ENCODE measurements around the gene SRPK2.
A peak's percentile ranks its signal among the peaks of the same experiment; 100 is the strongest.
"Not testable (repeated sequence)": the region's sequence is repeated elsewhere in the genome, so short reads cannot be mapped to it uniquely, and the experiment has no call there.

The SRPK2 gene

DNA sequence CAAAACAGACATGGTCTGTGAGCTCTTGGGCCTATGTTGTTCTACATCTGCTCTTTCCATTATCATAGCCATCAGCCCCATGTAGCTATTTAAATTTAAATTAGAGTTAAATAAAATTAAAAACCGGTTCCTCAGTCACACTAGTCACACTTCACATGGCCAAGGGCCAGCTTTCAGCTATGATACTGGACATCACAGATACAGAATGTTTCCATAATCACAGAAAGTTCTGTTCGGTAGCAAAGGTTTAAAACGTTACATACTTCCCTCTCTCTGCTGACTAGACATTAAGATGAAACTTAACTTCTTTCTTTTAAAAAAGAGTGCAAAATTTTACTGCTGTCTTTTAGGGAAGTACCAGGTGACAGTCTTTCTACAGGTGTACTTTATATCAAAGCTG lies 43.0 kb downstream of the SRPK2 start:
- TF ChIP-seq CTCF (conservative IDR thresholded peaks at IDR 0.05; ENCODE audit: low read depth, low read length), result no peak
- no peak overlapping the region for H3K4me3 ChIP-seq (ENCODE audit: low read depth, low read length)
- no peak for DNase-seq (ENCODE audit: low read depth)

DNA sequence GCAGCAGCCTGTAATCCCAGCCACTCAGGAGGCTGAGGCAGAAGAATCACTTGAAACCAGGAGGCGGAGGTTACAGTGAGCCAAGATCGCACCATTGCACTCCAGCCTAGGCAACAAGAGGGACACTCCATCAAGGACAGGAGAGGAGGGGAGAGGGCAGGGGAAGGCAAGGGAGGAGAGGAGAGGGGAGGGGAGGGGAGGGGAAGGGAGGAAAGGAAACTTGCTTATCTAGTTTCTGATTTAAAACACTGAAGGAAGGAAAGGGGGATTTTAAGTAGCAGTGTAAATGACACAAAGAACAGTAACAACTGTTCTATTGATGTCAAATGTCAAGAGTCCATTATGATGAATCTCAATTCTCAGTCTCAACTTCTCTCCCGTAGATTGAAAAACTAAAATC lies 43.7 kb downstream of the SRPK2 start:
- DNase-seq (ENCODE audit: low read depth), result no peak
- H3K4me3 ChIP-seq (ENCODE audit: low read depth, low read length), result no peak overlapping the region
- no peak for TF ChIP-seq CTCF (conservative IDR thresholded peaks at IDR 0.05; ENCODE audit: low read depth, low read length)

- TF ChIP-seq CTCF (conservative IDR thresholded peaks at IDR 0.05; ENCODE audit: low read depth, low read length), result no peak
- no peak overlapping the region for H3K4me3 ChIP-seq (ENCODE audit: low read depth, low read length)
- DNase-seq (ENCODE audit: low read depth), result no peak
Observed at GRCh38 chr7:105339404-105340323, 49.1 kb downstream of the SRPK2 start.

DNA sequence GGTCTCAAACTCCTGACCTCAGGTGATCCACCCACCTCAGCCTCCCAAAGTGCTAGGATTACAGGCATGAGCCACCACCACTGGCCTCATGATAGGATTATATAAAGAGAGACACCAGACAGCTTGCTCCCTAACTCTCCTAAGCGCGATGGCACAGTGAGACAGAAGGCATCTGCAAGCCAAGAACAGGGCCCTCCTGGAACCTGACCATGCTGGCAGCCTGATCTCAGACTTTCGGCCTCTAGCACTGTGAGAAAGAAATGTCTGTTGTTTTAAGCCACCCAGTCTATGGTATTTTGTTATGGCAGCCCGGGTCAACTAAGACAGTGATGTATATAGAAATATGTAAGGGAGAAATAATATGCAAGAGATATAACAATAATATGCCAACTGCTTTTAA lies 51.2 kb downstream of the SRPK2 start:
- TF ChIP-seq CTCF (conservative IDR thresholded peaks at IDR 0.05; ENCODE audit: low read depth, low read length), result no peak
- DNase-seq (ENCODE audit: low read depth), result no peak
- H3K4me3 ChIP-seq (ENCODE audit: low read depth, low read length), result no peak overlapping the region

- TF ChIP-seq CTCF (conservative IDR thresholded peaks at IDR 0.05; ENCODE audit: low read depth, low read length), result peak; percentile 42
- H3K4me3 ChIP-seq (ENCODE audit: low read depth, low read length), result no peak overlapping the region
- peak; percentile 36 for DNase-seq (ENCODE audit: low read depth)
Observed at GRCh38 chr7:105336009-105336408, 52.7 kb downstream of the SRPK2 start.

GRCh38 chr7:105332661-105333060 lies 56.1 kb downstream of the SRPK2 start:
- H3K4me3 ChIP-seq (ENCODE audit: low read depth, low read length), result not testable (repeated sequence)
- DNase-seq (ENCODE audit: low read depth), result peak; percentile 23

GRCh38 chr7:105330526-105330925 lies 58.2 kb downstream of the SRPK2 start:
- TF ChIP-seq CTCF (conservative IDR thresholded peaks at IDR 0.05; ENCODE audit: low read depth, low read length), result no peak
- no peak overlapping the region for H3K4me3 ChIP-seq (ENCODE audit: low read depth, low read length)
- DNase-seq (ENCODE audit: low read depth), result no peak

Measured in choroid plexus epithelial cell (primary cell).